ENCODE results near the gene MRPL39.

Gene MRPL39

DNA sequence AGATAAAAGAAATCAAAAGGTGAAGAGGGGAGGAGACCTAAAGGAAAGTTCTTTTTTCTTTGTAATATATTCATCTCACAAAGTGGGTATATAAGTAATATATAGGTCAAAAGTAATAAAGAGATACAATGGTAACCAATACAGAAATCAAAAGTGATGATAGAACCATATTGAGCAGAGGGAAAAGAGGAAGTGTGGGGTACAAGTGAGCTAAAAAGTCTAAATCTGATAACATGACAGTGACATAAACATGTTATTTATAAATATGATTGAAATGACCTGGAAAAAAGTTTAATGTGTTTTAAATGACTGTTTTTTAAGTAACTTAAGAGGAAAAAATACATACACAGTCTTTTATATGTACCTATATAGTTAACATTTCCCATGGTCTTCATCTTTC lies 70.5 kb downstream of the MRPL39 start:
- no peak for DNase-seq (ENCODE audit: low read depth in 3 of 3)

DNA sequence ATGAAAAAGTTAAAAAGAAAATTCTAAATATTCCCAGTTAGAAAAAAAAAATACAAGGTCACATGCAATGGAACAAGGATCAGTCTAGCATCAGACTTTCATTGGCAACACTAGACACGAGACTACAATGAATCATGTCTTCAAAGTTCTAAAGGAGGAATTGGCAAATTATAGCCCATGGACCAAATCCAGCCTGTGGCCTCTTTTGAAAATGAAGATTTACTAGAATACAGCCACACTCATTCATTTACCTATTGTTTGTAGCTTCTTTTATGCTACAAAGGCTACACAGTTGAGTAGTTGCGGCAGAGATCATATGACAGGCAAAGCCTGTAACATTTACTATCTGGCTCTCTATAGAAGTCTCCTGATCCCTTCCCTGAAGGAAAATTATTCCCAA lies 71.4 kb downstream of the MRPL39 start:
- DNase-seq (ENCODE audit: low read depth in 3 of 3), result no peak

All from stimulated activated CD4-positive, alpha-beta T cell treated with anti-CD3 and anti-CD28 coated beads, TNF-alpha, amount 100 ng/mL, for 4 hours (primary cell).